ENCODE results near the gene NFYB. TPM values are rescaled to one million over a fixed set of nuclear protein-coding genes. Genes with fewer than 3 reads are reported as not detected.

The NFYB gene
- total RNA-seq, 4 donors from 2014 or later, result 40.9 to 63.0 (median 44.9) TPM

DNA sequence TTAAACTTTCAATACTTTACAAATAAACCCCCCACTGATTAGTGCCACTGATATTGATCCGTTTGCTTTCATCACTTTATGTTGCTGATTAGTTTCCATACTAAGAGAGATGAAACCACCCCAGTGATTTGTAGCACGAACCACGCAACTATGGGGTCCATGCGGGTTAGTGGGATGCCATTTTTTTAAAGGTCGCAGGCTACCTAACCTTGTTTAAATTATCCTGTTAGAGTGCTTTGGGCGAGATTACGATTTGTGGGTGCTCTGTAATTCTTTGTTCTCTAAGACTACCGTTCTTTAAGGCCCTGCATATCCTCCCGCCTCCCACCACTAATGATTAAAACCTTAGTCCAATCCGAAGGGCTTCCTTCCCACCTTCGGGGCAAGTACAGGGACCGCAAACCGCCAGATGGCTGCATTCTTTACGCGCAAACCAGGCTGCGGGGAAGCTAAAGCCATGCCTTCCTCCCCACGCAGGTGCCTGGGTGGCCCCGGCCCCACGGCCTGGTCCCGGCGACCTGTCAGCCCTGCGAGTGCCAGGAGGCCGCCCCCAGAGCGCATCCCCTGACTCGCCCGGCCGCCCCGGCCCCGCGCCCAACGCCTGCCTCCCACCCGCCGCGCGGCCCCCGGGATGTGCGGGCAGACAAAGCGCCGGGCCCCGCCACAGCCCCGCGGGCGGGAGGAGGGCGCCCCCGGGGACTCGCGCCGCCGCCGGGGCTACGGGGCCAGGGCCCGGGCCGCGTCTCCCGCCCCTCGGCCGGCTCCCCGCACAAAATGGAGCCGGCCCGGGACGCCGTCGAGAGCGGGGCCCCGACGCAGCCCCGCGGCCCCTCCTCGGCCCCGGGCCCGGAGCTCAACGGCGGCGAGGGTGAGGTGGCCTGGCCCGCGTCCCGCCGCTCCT, 759 bp downstream of the NFYB start:
- Histone ChIP-seq H3K36me3 (no peaks in the 10 kb centered on the region), H3K27ac (peak overlapping the region; percentile 89 to 97), H3K4me1 (peaks cover 0 to 7% of the 10 kb centered on the region in 2 donors), H3K4me3 (peak overlapping the region; percentile 66 to 78), H3K27me3 (no peaks in the 10 kb centered on the region), H3K9me3 (no peaks in the 10 kb centered on the region)
- intact Hi-C loops (cut with DNase I; ENCODE audit: low total_unique reads), result no loop called here
- DNase-seq, result peak; percentile 35 to 51
- TF ChIP-seq POLR2A (IDR thresholded peaks at IDR 0.05), result no peak
- TF ChIP-seq, protein P1, sequence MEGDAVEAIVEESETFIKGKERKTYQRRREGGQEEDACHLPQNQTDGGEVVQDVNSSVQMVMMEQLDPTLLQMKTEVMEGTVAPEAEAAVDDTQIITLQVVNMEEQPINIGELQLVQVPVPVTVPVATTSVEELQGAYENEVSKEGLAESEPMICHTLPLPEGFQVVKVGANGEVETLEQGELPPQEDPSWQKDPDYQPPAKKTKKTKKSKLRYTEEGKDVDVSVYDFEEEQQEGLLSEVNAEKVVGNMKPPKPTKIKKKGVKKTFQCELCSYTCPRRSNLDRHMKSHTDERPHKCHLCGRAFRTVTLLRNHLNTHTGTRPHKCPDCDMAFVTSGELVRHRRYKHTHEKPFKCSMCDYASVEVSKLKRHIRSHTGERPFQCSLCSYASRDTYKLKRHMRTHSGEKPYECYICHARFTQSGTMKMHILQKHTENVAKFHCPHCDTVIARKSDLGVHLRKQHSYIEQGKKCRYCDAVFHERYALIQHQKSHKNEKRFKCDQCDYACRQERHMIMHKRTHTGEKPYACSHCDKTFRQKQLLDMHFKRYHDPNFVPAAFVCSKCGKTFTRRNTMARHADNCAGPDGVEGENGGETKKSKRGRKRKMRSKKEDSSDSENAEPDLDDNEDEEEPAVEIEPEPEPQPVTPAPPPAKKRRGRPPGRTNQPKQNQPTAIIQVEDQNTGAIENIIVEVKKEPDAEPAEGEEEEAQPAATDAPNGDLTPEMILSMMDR (IDR thresholded peaks at IDR 0.05), result no peak

DNA sequence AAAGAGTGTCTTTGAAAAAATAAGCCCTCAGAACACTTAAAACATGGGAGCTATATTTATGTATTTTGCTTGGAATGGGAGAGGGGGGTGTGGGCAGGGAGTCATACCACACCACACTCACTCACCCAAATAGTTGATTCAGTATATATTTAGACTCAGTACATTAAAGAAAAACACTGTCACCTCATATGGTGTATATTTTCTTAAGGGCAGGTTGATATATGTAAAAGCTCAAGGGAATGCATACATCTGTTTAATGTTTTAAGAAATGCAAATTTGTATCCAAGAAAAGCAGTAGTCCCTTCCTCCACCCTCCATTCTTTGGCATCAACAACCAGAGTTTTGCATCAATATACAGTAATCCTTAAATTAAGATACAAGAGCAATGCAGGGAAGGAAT, 1.4 kb downstream of the NFYB start:
- Histone ChIP-seq H3K4me3 (peak overlapping the region; percentile 66 to 78), H3K9me3 (no peaks in the 10 kb centered on the region), H3K36me3 (no peaks in the 10 kb centered on the region), H3K27ac (peak overlapping the region in 1 of 2 donors; percentile 97), H3K4me1 (peaks cover 0 to 7% of the 10 kb centered on the region in 2 donors), H3K27me3 (no peaks in the 10 kb centered on the region)
- no peak for DNase-seq
- intact Hi-C loops (cut with DNase I; ENCODE audit: low total_unique reads), result no loop called here
- TF ChIP-seq, protein P1 (IDR thresholded peaks at IDR 0.05), result no peak
- no peak for TF ChIP-seq POLR2A (IDR thresholded peaks at IDR 0.05)

GRCh38 chr12:104134882-104135281, 3.1 kb downstream of the NFYB start:
- DNase-seq, result no peak
- H3K27ac ChIP-seq, result no peak overlapping the region
- H3K27me3 ChIP-seq, result no peaks in the 10 kb centered on the region
- H3K36me3 ChIP-seq, result no peaks in the 10 kb centered on the region
- peaks cover 0 to 7% of the 10 kb centered on the region in 2 donors for H3K4me1 ChIP-seq
- H3K9me3 ChIP-seq, result no peaks in the 10 kb centered on the region
- TF ChIP-seq, protein P1 (IDR thresholded peaks at IDR 0.05), result no peak
- no peak for TF ChIP-seq POLR2A (IDR thresholded peaks at IDR 0.05)
- intact Hi-C loops (cut with DNase I; ENCODE audit: low total_unique reads), result no loop called here
- H3K4me3 ChIP-seq, result no peak overlapping the region

DNA sequence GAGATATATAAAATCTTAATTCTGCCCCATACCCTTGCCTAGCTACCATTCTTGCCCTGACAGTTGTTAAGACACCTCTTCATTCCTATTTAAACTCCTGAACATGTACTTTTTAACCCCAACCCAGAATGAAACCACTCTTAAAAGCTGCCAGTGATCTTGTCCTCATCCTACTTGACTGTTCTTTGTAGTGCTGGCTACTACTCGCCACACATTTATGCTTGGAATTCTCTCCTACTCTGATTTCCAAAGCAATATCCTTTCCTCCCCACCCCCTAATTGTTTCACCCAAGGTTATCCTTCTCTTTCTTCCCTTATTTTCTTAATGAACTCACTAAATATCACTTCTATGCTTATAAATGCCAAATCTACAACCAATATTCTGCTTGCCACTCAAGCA, 4.1 kb downstream of the NFYB start:
- DNase-seq, result no peak
- no peak overlapping the region for H3K27ac ChIP-seq
- H3K4me3 ChIP-seq, result no peak overlapping the region
- no peaks in the 10 kb centered on the region for H3K9me3 ChIP-seq
- TF ChIP-seq, protein P1 (IDR thresholded peaks at IDR 0.05), result no peak
- TF ChIP-seq POLR2A (IDR thresholded peaks at IDR 0.05), result no peak
- peaks cover 0 to 7% of the 10 kb centered on the region in 2 donors for H3K4me1 ChIP-seq
- H3K27me3 ChIP-seq, result no peaks in the 10 kb centered on the region
- intact Hi-C loops (cut with DNase I; ENCODE audit: low total_unique reads), result no loop called here
- no peaks in the 10 kb centered on the region for H3K36me3 ChIP-seq

- no peaks in the 10 kb centered on the region for H3K9me3 ChIP-seq
- no peak overlapping the region for H3K4me3 ChIP-seq
- TF ChIP-seq POLR2A (IDR thresholded peaks at IDR 0.05), result no peak
- TF ChIP-seq, protein P1 (IDR thresholded peaks at IDR 0.05), result no peak
- DNase-seq, result no peak
- intact Hi-C loops (cut with DNase I; ENCODE audit: low total_unique reads), result no loop called here
- peaks cover 0 to 7% of the 10 kb centered on the region in 2 donors for H3K4me1 ChIP-seq
- no peak overlapping the region for H3K27ac ChIP-seq
- no peaks in the 10 kb centered on the region for H3K36me3 ChIP-seq
- no peaks in the 10 kb centered on the region for H3K27me3 ChIP-seq
Measured at GRCh38 chr12:104133321-104133720, 4.7 kb downstream of the NFYB start.
